GM23248 (cell line): ENCODE measurements around the gene ZNF598. TPM values are rescaled to one million over a fixed set of nuclear protein-coding genes. Genes with fewer than 3 reads are reported as not detected.

ENCODE experiments used
- DNase-seq: peaks from one replicate; pipeline ENCODE4 v3.0.0-alpha.2; 2015
- H2AFZ ChIP-seq: fragments of 200-600 bp; sonication (generic); 2 replicates; pipeline ENCODE4 v1.6.1; 2016; ENCODE audit warnings: antibody characterized with exemption
- H3F3A ChIP-seq: fragments of 200-600 bp; sonication (generic); 2 replicates; pipeline ENCODE4 v1.6.1; 2016; ENCODE audit warnings: mild to moderate bottlenecking, antibody characterized with exemption, mixed run types; ENCODE audit not compliant: insufficient read depth
- H3K27ac ChIP-seq: fragments of 200-600 bp; sonication (generic); 2 replicates; pipeline ENCODE4 v1.5.1; 2016; ENCODE audit warnings: mild to moderate bottlenecking
- H3K27me3 ChIP-seq: fragments of 200-600 bp; sonication (generic); replicated peaks from 2 replicates; pipeline ENCODE4 v1.6.1; 2016; ENCODE audit warnings: mild to moderate bottlenecking; ENCODE audit not compliant: insufficient read depth
- H3K36me3 ChIP-seq: fragments of 200-600 bp; sonication (generic); 2 replicates; pipeline ENCODE4 v1.6.1; 2016; ENCODE audit warnings: low read depth, mild to moderate bottlenecking
- H3K4me1 ChIP-seq: fragments of 200-600 bp; sonication (generic); 2 replicates; pipeline ENCODE4 v1.6.1; 2016; ENCODE audit warnings: mild to moderate bottlenecking; ENCODE audit not compliant: insufficient read depth
- H3K4me2 ChIP-seq: fragments of 200-600 bp; sonication (generic); one replicate; pipeline ENCODE4 v1.6.1; 2016; ENCODE audit warnings: mild to moderate bottlenecking; ENCODE audit not compliant: unreplicated experiment
- H3K4me3 ChIP-seq: fragments of 200-600 bp; sonication (generic); 2 replicates; pipeline ENCODE4 v1.5.1; 2016; ENCODE audit warnings: mild to moderate bottlenecking
- H3K79me2 ChIP-seq: fragments of 200-600 bp; sonication (generic); 2 replicates; pipeline ENCODE4 v1.6.1; 2016; ENCODE audit warnings: mild to moderate bottlenecking; ENCODE audit not compliant: insufficient read depth
- H3K9ac ChIP-seq: fragments of 200-600 bp; sonication (generic); 2 replicates; pipeline ENCODE4 v1.6.1; 2016; ENCODE audit warnings: mild to moderate bottlenecking
- H3K9me2 ChIP-seq: fragments of 200-600 bp; sonication (generic); 2 replicates; pipeline ENCODE4 v1.6.1; 2016; ENCODE audit warnings: mixed run types, mild to moderate bottlenecking, moderate library complexity; ENCODE audit not compliant: insufficient read depth
- H3K9me3 ChIP-seq: fragments of 200-600 bp; sonication (generic); one replicate; pipeline ENCODE4 v1.6.1; 2017; ENCODE audit warnings: low read depth
- H4K20me1 ChIP-seq: fragments of 200-600 bp; sonication (generic); 2 replicates; pipeline ENCODE4 v1.6.0; 2016; ENCODE audit not compliant: insufficient read depth
- EZH2 ChIP-seq: fragments of 200-600 bp; sonication (generic); IDR thresholded peaks from 2 replicates; pipeline ENCODE4 v1.6.1; 2018; ENCODE audit warnings: antibody characterized with exemption, mild to moderate bottlenecking; ENCODE audit not compliant: insufficient read depth, poor library complexity, severe bottlenecking
- EZH2phosphoT487 ChIP-seq: fragments of 200-600 bp; sonication (generic); IDR thresholded peaks from 2 replicates; pipeline ENCODE4 v1.6.1; 2018; ENCODE audit warnings: antibody characterized with exemption, moderate library complexity, mild to moderate bottlenecking, low read depth; ENCODE audit not compliant: insufficient read depth
- WGBS, 2 experiments: methylation state at CpG; one replicate each; pipeline ENCODE4 v1.1.6; 2015 to 2017; ENCODE audit warnings: low lambda C conversion rate in 2 of 2, low coverage in 1 of 2; ENCODE audit errors: missing lambda C conversion rate in 2 of 2; 5-methylcytosine and 5-hydroxymethylcytosine counted together
- in situ Hi-C: fragments of 300-500 bp; cut with MboI; formaldehyde crosslinking; loops from 2 replicates; pipeline ENCODE4 v1.15.0; 2020
- polyA plus RNA-seq: library from polyadenylated mRNA; unstranded; fragments of >200 nt; fragmentation: Nextera tagmentation; extraction: Ambion mirVana; gene quantifications from 2 replicates; pipeline ENCODE4 v1.2.1, GENCODE V29; 2016
- total RNA-seq: library from RNA; depleted of rRNA; stranded (reverse); fragments of >200 nt; shearing (Covaris generic); gene quantifications from 2 replicates; pipeline ENCODE4 v1.2.3, GENCODE V29; 2014

Gene ZNF598
- total and polyA plus RNA-seq, 2 experiments from 2014 or later = 12.2 to 21.2 TPM

- no peaks in the 10 kb centered on the region for H3K9me2 ChIP-seq
- 0 out of 2 replicates have a peak overlapping the region, but pooled peaks have one; percentile 2 for H2AFZ ChIP-seq
- no peak for TF ChIP-seq EZH2
- no peak for TF ChIP-seq EZH2phosphoT487
- H3K4me1 ChIP-seq = peaks cover 18% of the 10 kb centered on the region
- peak; percentile 45 for DNase-seq
- peaks cover 65% of the 10 kb centered on the region for H3K79me2 ChIP-seq
- 1% methylated on average over 14 to 49 of the region's 55 CpGs for WGBS, 2 experiments
- H3F3A ChIP-seq = peaks cover 17% of the 10 kb centered on the region
- peak overlapping the region; percentile 97 for H3K4me2 ChIP-seq
- H3K9me3 ChIP-seq = no peaks in the 10 kb centered on the region
- peak overlapping the region; percentile 91 for H3K9ac ChIP-seq
- no peaks in the 10 kb centered on the region for H3K27me3 ChIP-seq
- peak overlapping the region; percentile 93 for H3K27ac ChIP-seq
- peaks cover 11% of the 10 kb centered on the region; the same call in 1 of the 2 replicates for H4K20me1 ChIP-seq
- peak overlapping the region; percentile 85 for H3K4me3 ChIP-seq
- H3K36me3 ChIP-seq = no peaks in the 10 kb centered on the region
- in situ Hi-C loops = no loop called here
These were observed 383 bp downstream of the ZNF598 start for GRCh38 chr16:2009164-2009711.

DNA sequence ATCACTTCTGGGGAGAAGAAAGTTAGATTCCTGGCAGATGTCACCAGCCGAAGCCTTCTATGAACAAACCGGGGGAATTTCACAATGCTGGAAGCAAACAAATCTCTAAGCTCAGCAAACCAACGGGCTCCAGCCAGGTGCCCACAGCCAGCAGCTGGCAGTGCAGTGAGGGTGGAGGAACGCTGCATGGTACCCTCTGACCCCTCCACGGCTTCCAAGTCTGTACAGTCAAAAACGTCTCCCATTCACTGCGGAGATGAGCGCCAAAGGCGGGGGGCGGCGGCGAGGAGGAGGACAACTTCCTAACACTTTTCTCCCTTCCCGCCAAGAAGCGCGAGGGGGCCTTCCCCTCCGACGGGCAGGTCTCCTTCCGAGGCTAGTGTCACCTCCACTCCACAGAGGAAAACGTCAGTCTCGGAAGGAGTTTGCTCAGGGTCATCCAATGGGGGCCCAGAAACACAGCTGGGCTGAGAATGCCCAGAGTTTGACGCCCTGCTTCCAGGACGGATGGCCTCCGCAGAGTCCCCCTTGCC is 924 bp downstream of the ZNF598 start:
- 1% methylated on average over 23 of the region's 23 CpGs for WGBS, 2 experiments
- H3K4me2 ChIP-seq = peak overlapping the region; percentile 97
- H3F3A ChIP-seq = peaks cover 17% of the 10 kb centered on the region
- peak; percentile 84 for DNase-seq
- H3K9me3 ChIP-seq = no peaks in the 10 kb centered on the region
- H3K4me3 ChIP-seq = peak overlapping the region; percentile 85
- H4K20me1 ChIP-seq = peaks cover 11% of the 10 kb centered on the region; the same call in 1 of the 2 replicates
- peak overlapping the region; percentile 91 for H3K9ac ChIP-seq
- TF ChIP-seq EZH2 (no peak), EZH2phosphoT487 (no peak)
- in situ Hi-C loops = no loop called here
- peaks cover 70% of the 10 kb centered on the region for H3K79me2 ChIP-seq
- 0 out of 2 replicates have a peak overlapping the region, but pooled peaks have one; percentile 2 for H2AFZ ChIP-seq
- no peaks in the 10 kb centered on the region for H3K27me3 ChIP-seq
- peaks cover 18% of the 10 kb centered on the region for H3K4me1 ChIP-seq
- no peaks in the 10 kb centered on the region for H3K9me2 ChIP-seq
- no peaks in the 10 kb centered on the region for H3K36me3 ChIP-seq
- peak overlapping the region; percentile 93 for H3K27ac ChIP-seq

DNA sequence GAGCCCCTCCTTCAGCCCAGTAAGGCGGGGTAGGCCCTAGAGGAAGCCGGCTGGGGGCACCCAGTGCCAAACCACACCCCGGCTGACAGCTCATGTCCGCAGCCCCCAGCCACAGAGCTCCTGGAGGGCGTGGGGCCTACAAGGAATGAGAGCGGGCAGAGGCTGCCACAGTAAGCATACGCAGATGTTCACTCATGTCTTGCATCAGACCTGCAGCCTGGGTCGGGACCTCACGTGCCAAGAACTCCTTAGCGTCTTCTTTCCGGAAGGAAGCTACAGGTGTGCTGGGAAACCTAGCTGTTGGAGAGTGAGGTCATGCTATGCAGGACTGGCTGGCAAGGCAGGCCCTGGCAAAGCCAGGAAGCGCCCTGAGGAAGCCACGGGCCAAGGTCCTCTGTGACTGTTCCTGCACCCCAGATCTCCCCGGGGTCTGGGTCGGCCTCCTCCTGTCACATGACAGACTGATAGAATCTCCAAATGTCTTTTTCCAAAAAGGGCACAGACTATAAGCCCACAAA is 1.6 kb downstream of the ZNF598 start:
- H3K9me3 ChIP-seq = no peaks in the 10 kb centered on the region
- H3K9ac ChIP-seq = peak overlapping the region; percentile 91
- H3K27me3 ChIP-seq = no peaks in the 10 kb centered on the region
- H3K36me3 ChIP-seq = no peaks in the 10 kb centered on the region
- H3K79me2 ChIP-seq = peaks cover 77% of the 10 kb centered on the region
- peak overlapping the region; percentile 85 for H3K4me3 ChIP-seq
- peak overlapping the region; percentile 93 for H3K27ac ChIP-seq
- no peaks in the 10 kb centered on the region for H3K9me2 ChIP-seq
- H4K20me1 ChIP-seq = peaks cover 11% of the 10 kb centered on the region; the same call in 1 of the 2 replicates
- DNase-seq = peak; percentile 96
- H3F3A ChIP-seq = peaks cover 17% of the 10 kb centered on the region
- in situ Hi-C loops = no loop called here
- WGBS, 2 experiments = 5 to 8% methylated on average over 15 of the region's 15 CpGs
- peak overlapping the region; percentile 97 for H3K4me2 ChIP-seq
- TF ChIP-seq EZH2phosphoT487 (no peak), EZH2 (no peak)
- peaks cover 21% of the 10 kb centered on the region for H3K4me1 ChIP-seq
- no peak overlapping the region for H2AFZ ChIP-seq

DNA sequence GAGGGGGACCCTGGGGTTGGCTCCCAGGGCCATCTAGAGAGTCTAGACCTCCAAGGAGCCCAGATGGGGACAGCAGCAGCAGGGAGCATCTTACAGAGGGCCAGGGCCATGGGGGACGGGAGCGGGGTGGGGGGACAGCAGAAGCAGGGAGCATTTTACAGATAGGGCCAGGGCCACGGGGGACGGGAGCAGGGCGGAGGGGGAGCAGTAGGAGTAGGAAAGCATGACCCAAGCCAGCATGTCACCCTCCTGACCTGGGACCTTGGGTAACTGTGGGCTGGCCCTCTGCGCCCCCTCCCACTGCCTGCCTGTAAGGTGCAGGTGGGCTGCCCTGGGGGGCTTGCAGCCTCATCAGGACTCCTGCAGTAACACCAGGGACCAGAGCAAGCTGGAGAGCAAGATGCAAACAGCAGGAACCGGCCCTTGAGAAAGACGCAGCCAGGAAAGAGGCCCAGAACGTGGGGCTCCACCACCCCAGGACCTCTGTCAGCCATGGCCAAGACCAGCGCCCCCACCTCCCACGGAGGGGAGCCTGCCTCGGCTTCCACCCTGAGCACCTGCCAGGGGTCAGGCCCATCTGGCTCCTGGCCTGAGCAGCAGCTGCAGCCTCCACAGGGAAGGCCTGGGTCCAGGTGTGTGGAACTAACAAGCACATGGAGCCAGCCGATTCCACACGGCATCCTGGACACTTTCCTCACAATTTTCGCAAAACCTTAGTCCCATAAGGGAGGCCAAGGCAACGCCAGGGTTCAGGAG is 2.4 kb downstream of the ZNF598 start:
- TF ChIP-seq EZH2phosphoT487 (no peak), EZH2 (no peak)
- H3K79me2 ChIP-seq = peaks cover 85% of the 10 kb centered on the region
- no peaks in the 10 kb centered on the region for H3K27me3 ChIP-seq
- H3K36me3 ChIP-seq = no peaks in the 10 kb centered on the region; the same call in 1 of the 2 replicates
- peaks cover 17% of the 10 kb centered on the region for H3F3A ChIP-seq
- peaks cover 21% of the 10 kb centered on the region for H3K4me1 ChIP-seq
- H2AFZ ChIP-seq = no peak overlapping the region
- DNase-seq = no peak
- in situ Hi-C loops = no loop called here
- peak overlapping the region; percentile 91 for H3K9ac ChIP-seq
- H3K27ac ChIP-seq = peak overlapping the region; percentile 93
- H3K9me2 ChIP-seq = no peaks in the 10 kb centered on the region
- H3K4me2 ChIP-seq = peak overlapping the region; percentile 97
- no peaks in the 10 kb centered on the region for H3K9me3 ChIP-seq
- peaks cover 11% of the 10 kb centered on the region; the same call in 1 of the 2 replicates for H4K20me1 ChIP-seq
- peak overlapping the region; percentile 85 for H3K4me3 ChIP-seq
- WGBS, 2 experiments = 58 to 64% methylated on average over 15 to 16 of the region's 16 CpGs
